ENCODE data around the gene COL4A6.

- TF ChIP-seq, protein P1, sequence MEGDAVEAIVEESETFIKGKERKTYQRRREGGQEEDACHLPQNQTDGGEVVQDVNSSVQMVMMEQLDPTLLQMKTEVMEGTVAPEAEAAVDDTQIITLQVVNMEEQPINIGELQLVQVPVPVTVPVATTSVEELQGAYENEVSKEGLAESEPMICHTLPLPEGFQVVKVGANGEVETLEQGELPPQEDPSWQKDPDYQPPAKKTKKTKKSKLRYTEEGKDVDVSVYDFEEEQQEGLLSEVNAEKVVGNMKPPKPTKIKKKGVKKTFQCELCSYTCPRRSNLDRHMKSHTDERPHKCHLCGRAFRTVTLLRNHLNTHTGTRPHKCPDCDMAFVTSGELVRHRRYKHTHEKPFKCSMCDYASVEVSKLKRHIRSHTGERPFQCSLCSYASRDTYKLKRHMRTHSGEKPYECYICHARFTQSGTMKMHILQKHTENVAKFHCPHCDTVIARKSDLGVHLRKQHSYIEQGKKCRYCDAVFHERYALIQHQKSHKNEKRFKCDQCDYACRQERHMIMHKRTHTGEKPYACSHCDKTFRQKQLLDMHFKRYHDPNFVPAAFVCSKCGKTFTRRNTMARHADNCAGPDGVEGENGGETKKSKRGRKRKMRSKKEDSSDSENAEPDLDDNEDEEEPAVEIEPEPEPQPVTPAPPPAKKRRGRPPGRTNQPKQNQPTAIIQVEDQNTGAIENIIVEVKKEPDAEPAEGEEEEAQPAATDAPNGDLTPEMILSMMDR (IDR thresholded peaks at IDR 0.05) = no peak
- TF ChIP-seq POLR2AphosphoS5 (IDR thresholded peaks at IDR 0.05) (no peak), POLR2A (IDR thresholded peaks at IDR 0.05) (no peak)
These were observed 105.9 kb downstream of the COL4A6 start for GRCh38 chrX:108332281-108332680.

Measured in breast epithelium (tissue), 3 donors.